ENCODE measurements around the gene SLC4A5. TPM values are rescaled to one million over a fixed set of nuclear protein-coding genes. Genes with fewer than 3 reads are reported as not detected.
"Not testable (repeated sequence)": the region's sequence is repeated elsewhere in the genome, so short reads cannot be mapped to it uniquely, and the experiment has no call there.

The SLC4A5 gene
- total RNA-seq, 1 experiment from 2014 or later: 0.36 TPM

DNA sequence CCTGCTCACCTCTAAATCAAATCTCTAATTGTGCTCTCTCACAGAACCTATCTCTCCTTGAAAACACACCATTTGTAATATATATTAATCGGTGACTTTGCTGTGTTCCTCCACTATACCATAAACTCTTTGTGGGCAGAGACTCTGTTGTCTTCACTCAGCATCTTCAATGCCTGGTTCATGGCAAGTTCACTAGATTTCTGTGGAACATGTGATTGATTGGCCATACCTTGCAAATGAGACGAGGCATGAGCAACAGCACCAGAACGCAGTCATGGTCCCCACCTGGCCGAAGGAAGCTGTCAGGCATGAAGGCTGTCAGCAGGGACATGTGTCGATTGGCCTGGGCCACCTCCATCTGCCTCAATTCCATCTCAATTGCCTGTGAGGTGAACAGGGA, 25.3 kb upstream of the SLC4A5 start:
- DNase-seq (ENCODE audit: low spot score): no peak

- DNase-seq (ENCODE audit: low spot score): no peak
Measured at GRCh38 chr2:74367789-74368188, 24.6 kb upstream of the SLC4A5 start.

DNA sequence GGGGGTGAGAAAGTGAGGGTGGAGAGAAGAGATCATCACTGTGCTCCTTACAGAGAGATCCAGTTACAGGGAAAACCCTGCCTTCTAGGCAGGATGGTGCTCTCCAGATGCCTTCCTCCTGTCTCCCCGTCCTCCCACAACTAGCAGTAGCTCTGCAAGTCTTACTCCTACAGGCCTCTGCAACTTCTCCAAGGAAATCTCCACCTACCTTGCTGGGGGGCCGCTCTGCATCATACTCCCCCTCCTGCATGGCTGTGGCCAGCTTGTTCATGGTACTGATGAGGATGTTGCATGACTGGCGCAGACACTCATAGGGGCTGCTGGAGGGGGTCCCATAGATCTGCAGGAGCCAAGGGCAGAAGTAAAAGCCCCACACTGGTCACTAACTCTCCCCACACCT, 22.8 kb upstream of the SLC4A5 start:
- DNase-seq (ENCODE audit: low spot score): no peak

DNA sequence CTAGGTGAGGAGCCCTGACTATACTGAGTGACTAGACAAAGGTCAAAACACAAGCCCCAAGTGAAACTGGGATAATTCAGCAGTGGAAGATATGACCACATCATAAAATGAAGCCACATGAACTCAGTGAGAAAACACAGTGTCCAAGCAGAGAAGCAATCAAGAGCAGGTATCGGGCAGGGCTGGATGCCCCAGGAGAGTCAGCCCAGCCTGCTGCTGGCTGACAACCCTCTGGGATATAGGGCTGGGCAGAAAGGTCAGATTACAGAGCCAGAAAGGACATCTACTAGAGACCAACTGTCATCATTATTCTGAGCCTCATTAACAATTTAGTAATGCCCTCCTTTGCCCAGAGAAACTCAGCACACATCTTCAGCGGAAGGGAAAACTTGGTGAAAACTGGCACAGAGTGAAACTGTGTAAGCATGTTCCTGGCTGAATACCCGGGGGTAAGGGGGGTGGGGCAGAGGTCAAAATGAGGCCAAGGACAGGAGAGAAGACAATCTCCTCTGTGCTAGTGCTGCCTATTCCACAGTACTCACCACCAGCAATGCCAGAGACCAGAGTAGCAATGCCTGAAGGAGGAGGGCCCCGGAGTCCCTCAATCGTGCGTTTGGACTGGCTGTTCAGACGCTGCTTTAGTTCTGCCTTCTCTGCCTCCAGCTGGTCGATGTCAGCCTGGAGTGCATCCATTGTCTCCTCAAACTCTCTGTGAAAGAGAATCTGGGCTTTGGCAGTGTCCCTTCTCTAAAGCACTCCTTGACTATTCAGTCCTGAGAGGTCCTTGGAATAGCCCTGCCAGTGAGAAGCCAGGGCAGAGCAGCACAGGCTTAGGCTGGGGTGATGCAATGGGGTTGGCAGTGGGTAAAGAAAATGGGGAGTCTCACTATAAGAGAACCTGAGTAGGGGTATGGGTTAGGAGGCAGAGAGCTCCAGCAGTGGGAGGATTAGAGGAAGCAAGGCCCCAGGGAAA, 21.6 kb upstream of the SLC4A5 start:
- no peak for DNase-seq (ENCODE audit: low spot score)

GRCh38 chr2:74361327-74361726, 18.1 kb upstream of the SLC4A5 start:
- no peak for DNase-seq (ENCODE audit: low spot score)

DNA sequence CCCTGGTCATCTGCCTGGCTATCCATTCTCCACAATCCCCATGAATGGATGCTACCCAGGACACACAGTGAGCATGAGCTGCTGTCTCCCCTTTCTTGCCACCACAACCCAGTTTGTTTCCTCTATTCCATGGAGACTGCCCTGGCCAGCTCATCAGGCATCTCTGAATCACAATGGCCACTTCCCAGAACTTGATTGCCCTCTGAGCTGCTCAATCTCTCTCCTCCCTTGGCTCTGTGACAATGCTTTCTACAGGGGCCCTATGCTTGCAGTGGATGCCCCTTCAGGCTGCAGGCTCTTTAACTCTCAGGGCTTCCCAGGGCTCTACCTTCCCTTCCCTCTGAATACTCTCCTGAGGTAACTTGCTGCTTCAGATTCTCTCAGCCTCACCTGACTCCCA, 14.4 kb upstream of the SLC4A5 start:
- no peak for DNase-seq (ENCODE audit: low spot score)

DNA sequence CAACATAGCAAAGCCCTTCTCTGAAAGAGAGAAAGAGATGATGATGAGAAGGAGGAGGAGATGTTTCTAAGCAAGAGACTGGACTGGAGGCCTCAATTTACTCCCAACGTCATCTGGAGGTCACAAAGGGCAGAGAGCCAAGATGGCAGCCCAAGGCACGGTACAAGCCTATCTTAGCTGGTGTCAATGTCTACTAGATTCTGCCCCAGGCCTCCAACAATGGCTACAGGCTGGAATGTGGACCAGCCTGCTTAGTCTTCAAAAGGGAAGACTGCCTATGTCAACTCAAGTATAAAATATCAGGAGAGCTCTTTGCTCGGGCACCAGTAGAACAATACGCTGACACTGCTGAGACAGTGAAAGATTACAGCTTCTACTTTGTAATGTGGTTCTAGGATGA, 6.7 kb upstream of the SLC4A5 start:
- no peak for DNase-seq (ENCODE audit: low spot score)

GRCh38 chr2:74347742-74348141, 4.5 kb upstream of the SLC4A5 start:
- DNase-seq (ENCODE audit: low spot score): no peak

- no peak for DNase-seq (ENCODE audit: low spot score)
Measured at GRCh38 chr2:74347303-74347702, 4.1 kb upstream of the SLC4A5 start.

GRCh38 chr2:74345272-74345943, 2.2 kb upstream of the SLC4A5 start:
- DNase-seq (ENCODE audit: low spot score): no peak

GRCh38 chr2:74336227-74336626, 7.0 kb downstream of the SLC4A5 start:
- DNase-seq (ENCODE audit: low spot score): not testable (repeated sequence)

DNA sequence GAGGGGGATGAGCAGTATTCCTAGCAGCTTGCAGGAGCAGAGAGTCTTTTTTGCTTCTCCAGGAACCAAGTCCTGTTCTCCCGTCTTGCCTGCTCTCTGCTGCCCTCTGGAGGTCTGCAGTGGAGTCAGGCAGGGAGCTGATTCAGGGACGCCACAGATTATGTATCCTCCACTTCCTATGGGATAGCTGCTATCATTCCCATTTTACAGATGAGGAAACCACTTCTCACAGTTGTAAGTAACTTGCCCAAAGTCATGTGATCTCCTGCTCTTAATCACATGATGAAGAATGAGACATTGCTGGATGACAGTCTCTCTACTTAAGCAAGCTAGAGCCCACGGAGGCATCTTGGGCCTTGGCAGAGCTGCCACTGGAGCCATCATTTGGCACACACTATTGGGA, 8.3 kb downstream of the SLC4A5 start:
- DNase-seq (ENCODE audit: low spot score): peak; percentile 73

DNA sequence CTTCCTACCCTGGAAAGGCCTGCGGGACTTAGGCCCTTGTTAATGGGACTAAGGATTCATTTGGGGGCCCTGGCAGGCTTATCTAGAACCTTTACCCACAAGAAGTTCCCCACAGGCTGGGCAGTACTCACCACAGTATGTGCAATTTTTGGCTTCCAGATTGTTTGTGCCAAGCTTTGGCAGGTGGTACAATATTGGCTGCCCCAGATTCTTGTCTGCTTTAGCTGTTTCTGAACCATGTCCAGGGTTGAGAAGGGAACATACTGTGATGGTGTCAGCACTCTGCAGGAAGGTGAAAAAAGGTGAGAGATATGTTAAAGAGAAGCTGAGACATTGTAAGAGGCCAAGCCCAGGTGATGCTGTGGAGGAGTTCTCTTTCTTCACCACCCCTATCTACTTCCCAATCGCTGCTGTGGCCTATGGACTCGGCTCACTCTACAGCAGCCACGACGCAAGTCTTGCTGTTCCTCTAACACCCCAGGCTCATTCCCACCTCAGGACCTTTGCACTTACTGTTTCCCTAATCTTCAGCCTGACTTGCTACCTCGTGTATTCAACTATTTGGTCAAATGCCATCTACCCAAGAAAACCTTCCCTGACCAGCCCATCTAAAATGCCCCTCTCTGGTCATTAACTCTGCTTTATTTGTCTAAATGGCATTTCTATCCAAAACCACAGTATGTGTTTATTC, 9.2 kb downstream of the SLC4A5 start:
- no peak for DNase-seq (ENCODE audit: low spot score)

DNA sequence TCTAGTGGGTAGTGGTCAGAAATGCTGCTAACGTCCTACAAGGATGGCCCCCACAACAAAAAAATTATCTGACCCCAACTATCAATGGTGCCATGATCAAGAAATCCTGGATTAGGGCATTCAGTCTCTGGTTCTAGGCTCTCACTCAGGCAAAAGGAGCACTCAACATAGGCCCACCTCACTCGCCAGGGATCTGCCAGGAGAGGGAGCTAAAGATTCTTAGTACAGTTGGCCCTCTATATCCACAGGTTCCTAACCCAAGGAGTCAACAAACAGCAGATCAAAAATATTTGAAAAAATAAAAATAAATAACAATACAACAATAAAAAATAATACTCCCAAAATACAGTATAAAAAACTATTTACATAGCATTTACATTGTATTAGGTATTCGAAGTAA, 10.0 kb downstream of the SLC4A5 start:
- peak; percentile 53 for DNase-seq (ENCODE audit: low spot score)

DNA sequence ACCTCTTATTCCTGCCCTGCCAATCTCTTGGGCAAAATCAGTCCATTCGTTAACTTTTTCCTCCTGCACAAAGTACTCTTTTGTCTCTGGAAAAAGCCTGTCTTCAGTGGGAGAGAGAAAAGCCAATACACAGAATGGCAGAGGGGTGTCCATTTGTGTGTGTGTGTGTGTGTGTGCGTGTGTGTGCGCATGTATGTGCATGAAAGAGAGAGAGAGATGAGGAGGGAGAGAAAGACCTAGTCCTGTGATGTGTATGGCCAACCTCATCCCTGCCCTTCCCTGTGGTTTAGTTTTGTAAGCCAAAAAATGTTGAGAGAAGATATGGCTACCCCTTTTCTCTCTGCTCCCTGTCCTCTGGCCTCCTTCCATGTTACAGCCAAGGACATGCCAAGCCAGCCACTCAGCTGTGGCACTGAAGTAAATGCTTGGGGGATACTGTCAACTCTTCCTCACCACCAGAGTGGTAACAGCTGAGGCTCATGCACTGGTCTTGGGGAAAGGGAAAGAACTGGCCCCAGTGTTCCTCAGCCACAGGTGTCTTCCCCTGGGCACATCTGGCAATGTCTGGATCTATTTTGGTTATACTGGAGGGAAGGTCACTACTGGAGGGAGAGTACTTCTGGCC, 10.6 kb downstream of the SLC4A5 start:
- no peak for DNase-seq (ENCODE audit: low spot score)

DNA sequence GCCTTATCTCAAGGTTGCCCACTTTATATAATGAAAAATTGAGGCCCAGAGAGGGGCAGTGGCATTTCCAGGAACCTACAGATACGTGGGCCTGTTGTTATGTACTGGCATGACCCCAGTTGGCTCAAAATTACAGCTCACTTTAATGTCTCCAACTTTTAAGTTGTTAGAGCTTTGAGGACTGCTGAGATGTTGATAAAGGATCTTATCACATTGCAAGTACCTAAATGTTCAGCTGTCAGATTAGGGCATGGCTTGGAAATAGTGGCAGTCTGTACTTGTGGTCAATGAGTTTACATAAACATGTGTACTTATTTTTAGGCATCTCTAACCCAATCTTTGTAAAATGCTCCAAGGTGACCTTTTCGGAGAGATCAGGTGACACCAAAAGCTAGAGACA, 14.6 kb downstream of the SLC4A5 start:
- DNase-seq (ENCODE audit: low spot score): no peak

GRCh38 chr2:74328074-74328473, 15.1 kb downstream of the SLC4A5 start:
- DNase-seq (ENCODE audit: low spot score): no peak

- no peak for DNase-seq (ENCODE audit: low spot score)
Measured at GRCh38 chr2:74327627-74328026, 15.6 kb downstream of the SLC4A5 start.

DNA sequence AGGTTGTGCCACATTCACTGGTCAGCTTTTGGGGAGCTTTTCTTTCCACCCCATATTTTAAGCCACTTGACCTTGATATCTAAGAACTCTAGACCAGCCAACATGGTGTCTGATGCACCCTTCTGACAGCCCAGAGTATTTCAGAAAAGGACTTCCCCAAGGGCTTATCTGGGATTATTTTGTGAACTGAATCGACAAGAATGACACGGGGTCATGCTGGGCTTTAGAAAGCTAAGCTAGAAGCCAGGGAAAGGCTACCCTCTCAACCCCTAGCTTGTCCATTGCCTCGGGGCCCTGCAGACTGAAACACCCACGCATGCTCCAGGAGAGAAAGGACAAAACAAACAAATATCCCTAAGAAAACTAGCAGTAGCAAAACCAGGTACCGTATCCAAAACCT, 16.0 kb downstream of the SLC4A5 start:
- no peak for DNase-seq (ENCODE audit: low spot score)

- DNase-seq (ENCODE audit: low spot score): no peak
Measured at GRCh38 chr2:74325815-74326214, 17.4 kb downstream of the SLC4A5 start.

DNA sequence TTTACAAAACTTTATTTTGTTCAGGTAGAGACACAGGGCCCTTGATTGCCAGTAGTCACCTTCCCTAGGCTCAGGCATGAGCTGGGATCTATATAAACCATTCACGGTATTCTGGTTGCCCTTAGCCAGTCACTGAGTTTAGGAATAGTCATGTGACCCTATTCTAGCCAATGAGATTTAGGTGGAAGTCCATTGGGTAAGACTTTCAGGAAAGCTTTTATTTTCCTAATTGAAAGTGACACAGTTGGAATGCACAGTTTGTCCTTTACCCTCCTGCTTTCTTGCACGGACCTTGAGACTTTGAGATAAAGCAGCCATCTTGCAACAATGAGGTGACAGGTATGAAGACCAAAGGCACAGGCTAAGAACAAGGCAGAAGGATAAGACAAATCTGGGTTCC, 21.5 kb downstream of the SLC4A5 start:
- DNase-seq (ENCODE audit: low spot score): no peak

GRCh38 chr2:74317701-74318100, 25.5 kb downstream of the SLC4A5 start:
- DNase-seq (ENCODE audit: low spot score): no peak
